Esophagus muscularis mucosa (tissue), 4 donors: Measurements from ENCODE around the gene POLR2J. TPM values are rescaled to one million over a fixed set of nuclear protein-coding genes. Genes with fewer than 3 reads are reported as not detected.

ENCODE experiments used
- DNase-seq: peaks from one replicate; pipeline ENCODE4 v3.0.0-alpha.2; 2017; ENCODE audit errors: extremely low spot score
- H3K27ac ChIP-seq, 4 donors: fragments of 200-600 bp; sonication (generic); replicated peaks in 1 of 4; 1 replicate in 3 of 4; 2 replicates in 1 of 4; pipeline ENCODE4 v1.5.1; 2016 to 2019; ENCODE audit warnings: mild to moderate bottlenecking in 1 of 4
- H3K27me3 ChIP-seq, 4 donors: fragments of 200-600 bp; sonication (generic); one replicate each; pipeline versions ENCODE4 v1.5.1 to v1.6.0; 2016 to 2019
- H3K36me3 ChIP-seq, 4 donors: fragments of 200-600 bp; sonication (generic); one replicate each; pipeline ENCODE4 v1.5.1; 2016 to 2019
- H3K4me1 ChIP-seq, 4 donors: fragments of 200-600 bp; sonication (generic); one replicate each; pipeline ENCODE4 v1.5.1; 2016 to 2019
- H3K4me3 ChIP-seq, 4 donors: fragments of 200-600 bp; sonication (generic); 1 replicate in 2 of 4; 2 replicates in 2 of 4; pipeline ENCODE4 v1.5.1; 2016 to 2019; ENCODE audit warnings: mild to moderate bottlenecking in 4 of 4, moderate library complexity in 1 of 4
- H3K9me3 ChIP-seq, 4 donors: fragments of 200-600 bp; sonication (generic); 1 replicate in 3 of 4; 2 replicates in 1 of 4; pipeline ENCODE4 v1.5.1; 2016 to 2019
- CTCF ChIP-seq, 3 experiments: fragments of 200-600 bp in 2 of 3; fragments of 450-650 bp in 1 of 3; sonication (generic) in 2 of 3; IDR thresholded peaks; one replicate each; pipeline ENCODE4 v1.5.1; 2017 to 2019; ENCODE audit warnings: antibody characterized with exemption in 3 of 3, mild to moderate bottlenecking in 2 of 3, moderate library complexity in 1 of 3
- EP300 ChIP-seq: sonication (generic); formaldehyde crosslinking; IDR thresholded peaks from one replicate; pipeline ENCODE4 v1.6.1; 2017; ENCODE audit warnings: antibody characterized with exemption
- POLR2A ChIP-seq: fragments of 450-650 bp; IDR thresholded peaks from one replicate; pipeline ENCODE4 v1.6.1; 2017; ENCODE audit warnings: antibody characterized with exemption, moderate library complexity, mild to moderate bottlenecking, low read depth
- POLR2AphosphoS5 ChIP-seq, 2 donors: sonication (generic); formaldehyde crosslinking; IDR thresholded peaks; one replicate each; pipeline ENCODE4 v1.6.1; 2017; ENCODE audit warnings: antibody characterized with exemption in 2 of 2
- WGBS: methylation state at CpG from one replicate; pipeline ENCODE4 v1.1.5; 2018; 5-methylcytosine and 5-hydroxymethylcytosine counted together
- intact Hi-C: fragments of 100-400 bp; cut with DNase I; formaldehyde crosslinking; loops from one replicate; pipeline ENCODE4 v1.15.1; 2023
- total RNA-seq, 4 donors: library from RNA; depleted of rRNA; stranded (reverse); fragments of >200 nt; gene quantifications; one replicate each; pipeline versions ENCODE4 v1.1.0 to v1.2.1, GENCODE V29; 2016

POLR2J gene
- total RNA-seq, 4 donors from 2014 or later: 20.7 to 31.1 (median 25.8) TPM

- intact Hi-C loops: no loop called here
- TF ChIP-seq CTCF (IDR thresholded peaks at IDR 0.05) (no peak), EP300 (no peak), POLR2AphosphoS5 (IDR thresholded peaks at IDR 0.05) (no peak), POLR2A (no peak)
- H3K36me3 ChIP-seq: peaks cover 12 to 35% (median 32%) of the 10 kb centered on the region in 4 donors
Measured at GRCh38 chr7:102452451-102452850, 26.3 kb downstream of the POLR2J start.

GRCh38 chr7:102451371-102452054 lies 27.2 kb downstream of the POLR2J start:
- TF ChIP-seq CTCF (IDR thresholded peaks at IDR 0.05) (no peak), POLR2AphosphoS5 (IDR thresholded peaks at IDR 0.05) (no peak), POLR2A (no peak), EP300 (no peak)
- DNase-seq: no peak
- no peaks in the 10 kb centered on the region for H3K9me3 ChIP-seq
- H3K4me1 ChIP-seq: no peaks in the 10 kb centered on the region
- H3K27ac ChIP-seq: no peak overlapping the region
- H3K27me3 ChIP-seq: no peaks in the 10 kb centered on the region
- no peak overlapping the region for H3K4me3 ChIP-seq
- intact Hi-C loops: no loop called here
- peaks cover 2 to 35% (median 32%) of the 10 kb centered on the region in 4 donors for H3K36me3 ChIP-seq
- WGBS: 71% methylated on average over 13 of the region's 23 CpGs

More at GRCh38 chr7:102452451-102452850, 26.3 kb downstream of the POLR2J start:
- DNase-seq: no peak
- WGBS: 83% methylated on average over 6 of the region's 6 CpGs
- Histone ChIP-seq H3K27me3 (no peaks in the 10 kb centered on the region), H3K4me1 (no peaks in the 10 kb centered on the region), H3K9me3 (no peaks in the 10 kb centered on the region), H3K27ac (no peak overlapping the region), H3K4me3 (no peak overlapping the region)

GRCh38 chr7:102450242-102450641 lies 28.5 kb downstream of the POLR2J start:
- WGBS: 77% methylated on average over 6 of the region's 6 CpGs
- H3K36me3 ChIP-seq: peaks cover 2 to 31% (median 26%) of the 10 kb centered on the region in 4 donors

GRCh38 chr7:102449136-102449535 lies 29.6 kb downstream of the POLR2J start:
- no peaks in the 10 kb centered on the region for H3K4me1 ChIP-seq
- no peaks in the 10 kb centered on the region for H3K9me3 ChIP-seq
- TF ChIP-seq CTCF (IDR thresholded peaks at IDR 0.05) (no peak), EP300 (no peak), POLR2A (no peak), POLR2AphosphoS5 (IDR thresholded peaks at IDR 0.05) (no peak)
- intact Hi-C loops: no loop called here
- H3K27ac ChIP-seq: no peak overlapping the region
- peaks cover 5 to 33% (median 21%) of the 10 kb centered on the region in 4 donors for H3K36me3 ChIP-seq
- H3K27me3 ChIP-seq: no peaks in the 10 kb centered on the region
- DNase-seq: no peak
- H3K4me3 ChIP-seq: no peak overlapping the region
- 94% methylated on average over 15 of the region's 15 CpGs for WGBS

More at GRCh38 chr7:102450242-102450641, 28.5 kb downstream of the POLR2J start:
- no peaks in the 10 kb centered on the region for H3K27me3 ChIP-seq
- DNase-seq: no peak
- no peaks in the 10 kb centered on the region for H3K4me1 ChIP-seq
- no peak overlapping the region for H3K27ac ChIP-seq
- H3K9me3 ChIP-seq: no peaks in the 10 kb centered on the region
- TF ChIP-seq EP300: no peak
- intact Hi-C loops: no loop called here
- H3K4me3 ChIP-seq: no peak overlapping the region

GRCh38 chr7:102447311-102447710 lies 31.4 kb downstream of the POLR2J start:
- Histone ChIP-seq H3K4me1 (no peaks in the 10 kb centered on the region), H3K4me3 (no peak overlapping the region), H3K36me3 (peaks cover 5 to 38% (median 24%) of the 10 kb centered on the region in 4 donors), H3K9me3 (no peaks in the 10 kb centered on the region), H3K27ac (no peak overlapping the region), H3K27me3 (no peaks in the 10 kb centered on the region)
- 91% methylated on average over 12 of the region's 14 CpGs for WGBS
- no peak for DNase-seq
- TF ChIP-seq POLR2AphosphoS5 (IDR thresholded peaks at IDR 0.05): no peak
- no peak for TF ChIP-seq CTCF (IDR thresholded peaks at IDR 0.05)
- TF ChIP-seq EP300: no peak
- no peak for TF ChIP-seq POLR2A
- intact Hi-C loops: no loop called here
